A549 (cell line): ENCODE measurements around the gene ZNF628.

Experiments
- CEBPB ChIP-seq, 2 experiments: fragments of >200 bp in 1 of 2; sonication (Bioruptor Twin) in 1 of 2; formaldehyde crosslinking in 1 of 2; IDR thresholded peaks; 2 replicates each; pipeline ENCODE4 v1.6.1; 2012 to 2016
- CHD2 ChIP-seq: fragments of 150-350 bp; IDR thresholded peaks from 2 replicates; pipeline ENCODE4 v1.6.1; 2014; ENCODE audit warnings: low read length; ENCODE audit not compliant: partially characterized antibody
- JUNB ChIP-seq: fragments of >200 bp; sonication (Bioruptor Twin); formaldehyde crosslinking; IDR thresholded peaks from 2 replicates; pipeline ENCODE4 v1.6.1; 2016
- MAZ ChIP-seq: fragments of 150-350 bp; IDR thresholded peaks from 2 replicates; pipeline ENCODE4 v1.6.1; 2014; ENCODE audit warnings: antibody characterized with exemption, low read depth, low read length, borderline replicate concordance
- NFE2L2 ChIP-seq: fragments of 150-350 bp; conservative IDR thresholded peaks from 2 replicates; pipeline ENCODE4 v1.6.1; 2014; ENCODE audit warnings: low read length
- POLR2A ChIP-seq: IDR thresholded peaks from 2 replicates; pipeline ENCODE4 v1.6.1; 2012; ENCODE audit warnings: mild to moderate bottlenecking, low read length
- POLR2AphosphoS2 ChIP-seq: conservative IDR thresholded peaks from 2 replicates; pipeline ENCODE4 v1.6.1; 2012; ENCODE audit warnings: low read length, improper control_type of control experiment, inconsistent platforms
- RARB ChIP-seq: fragments of 250-450 bp; sonication (Bioruptor Pico); IDR thresholded peaks from 2 replicates; pipeline ENCODE4 v1.8.0; 2021; ENCODE audit warnings: mild to moderate bottlenecking, moderate library complexity
- SMC3 ChIP-seq: fragments of >200 bp; sonication (Bioruptor Twin); formaldehyde crosslinking; IDR thresholded peaks from 3 replicates; pipeline ENCODE4 v1.6.1; 2018; ENCODE audit warnings: inconsistent platforms
- SREBF2 ChIP-seq: fragments of 450-650 bp; IDR thresholded peaks from 2 replicates; pipeline ENCODE4 v1.6.1; 2014; ENCODE audit warnings: mild to moderate bottlenecking, moderate library complexity
- TF ChIP-seq, protein P1 (sequence below): IDR thresholded peaks from 2 replicates; pipeline ENCODE4 v1.6.1; 2012
- TF ChIP-seq, protein P2 (sequence below): fragments of >200 bp; sonication (Bioruptor Twin); formaldehyde crosslinking; IDR thresholded peaks from 3 replicates; pipeline ENCODE4 v1.5.1; 2016
- TF ChIP-seq, protein P3 (sequence below): fragments of 200-600 bp; sonication (generic); IDR thresholded peaks from 2 replicates; pipeline ENCODE4 v1.6.1; 2016; ENCODE audit warnings: antibody characterized with exemption, mild to moderate bottlenecking, moderate library complexity
- TF ChIP-seq, protein P4 (sequence below): fragments of 150-350 bp; IDR thresholded peaks from 2 replicates; pipeline ENCODE4 v1.6.1; 2014; ENCODE audit warnings: low read depth, mild to moderate bottlenecking, low read length

DNA sequence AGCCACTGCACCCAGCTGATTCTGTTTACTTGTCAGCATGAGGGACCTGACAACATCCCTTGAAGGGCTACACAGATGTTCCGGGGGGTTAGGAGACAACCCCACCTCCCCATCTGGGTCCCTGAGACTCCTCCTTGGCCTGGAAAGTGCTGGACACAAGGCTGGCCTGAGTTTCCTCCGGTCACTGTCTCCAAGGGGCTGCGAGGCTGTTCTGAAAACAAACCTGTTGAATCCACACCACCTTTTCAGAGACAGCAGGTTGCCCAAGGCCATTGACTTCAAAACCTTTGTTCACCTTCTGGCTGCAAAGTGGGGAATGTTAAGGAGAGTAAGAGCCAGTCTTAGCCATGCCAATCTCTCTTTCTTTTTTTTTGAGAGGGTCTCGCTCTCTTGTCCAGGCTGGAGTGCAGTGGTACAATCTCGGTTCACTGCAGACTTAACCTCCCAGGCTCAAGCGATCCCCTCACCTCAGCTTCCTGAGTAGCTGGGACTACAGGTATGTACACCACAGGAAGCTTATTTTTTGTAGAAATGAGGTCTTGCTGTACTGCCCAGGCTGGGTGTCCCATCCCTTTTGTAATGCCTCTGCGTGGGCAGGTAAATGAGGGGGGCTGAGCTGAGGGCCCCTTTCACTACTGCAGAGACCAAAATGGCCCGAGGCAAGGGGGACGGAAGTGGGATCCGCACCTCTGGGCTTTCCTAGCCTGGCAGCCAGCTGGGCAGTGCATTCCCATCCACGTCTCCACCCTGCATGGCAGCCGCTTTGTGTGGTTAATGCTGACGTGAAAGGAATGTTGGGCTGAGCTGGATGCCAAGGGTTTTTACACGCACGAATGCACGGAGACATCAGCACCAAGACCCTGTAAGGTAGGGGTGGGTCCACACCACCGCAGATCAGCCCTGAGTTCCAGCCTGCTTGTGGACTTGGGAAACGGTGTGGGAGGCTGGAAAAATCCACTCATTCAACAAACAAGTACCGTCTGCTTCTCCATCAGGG, 1.9 kb upstream of the ZNF628 start:
- TF ChIP-seq, protein P1, sequence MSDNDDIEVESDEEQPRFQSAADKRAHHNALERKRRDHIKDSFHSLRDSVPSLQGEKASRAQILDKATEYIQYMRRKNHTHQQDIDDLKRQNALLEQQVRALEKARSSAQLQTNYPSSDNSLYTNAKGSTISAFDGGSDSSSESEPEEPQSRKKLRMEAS, result no peak
- TF ChIP-seq NFE2L2, result no peak
- no peak for TF ChIP-seq SMC3
- TF ChIP-seq, protein P2, sequence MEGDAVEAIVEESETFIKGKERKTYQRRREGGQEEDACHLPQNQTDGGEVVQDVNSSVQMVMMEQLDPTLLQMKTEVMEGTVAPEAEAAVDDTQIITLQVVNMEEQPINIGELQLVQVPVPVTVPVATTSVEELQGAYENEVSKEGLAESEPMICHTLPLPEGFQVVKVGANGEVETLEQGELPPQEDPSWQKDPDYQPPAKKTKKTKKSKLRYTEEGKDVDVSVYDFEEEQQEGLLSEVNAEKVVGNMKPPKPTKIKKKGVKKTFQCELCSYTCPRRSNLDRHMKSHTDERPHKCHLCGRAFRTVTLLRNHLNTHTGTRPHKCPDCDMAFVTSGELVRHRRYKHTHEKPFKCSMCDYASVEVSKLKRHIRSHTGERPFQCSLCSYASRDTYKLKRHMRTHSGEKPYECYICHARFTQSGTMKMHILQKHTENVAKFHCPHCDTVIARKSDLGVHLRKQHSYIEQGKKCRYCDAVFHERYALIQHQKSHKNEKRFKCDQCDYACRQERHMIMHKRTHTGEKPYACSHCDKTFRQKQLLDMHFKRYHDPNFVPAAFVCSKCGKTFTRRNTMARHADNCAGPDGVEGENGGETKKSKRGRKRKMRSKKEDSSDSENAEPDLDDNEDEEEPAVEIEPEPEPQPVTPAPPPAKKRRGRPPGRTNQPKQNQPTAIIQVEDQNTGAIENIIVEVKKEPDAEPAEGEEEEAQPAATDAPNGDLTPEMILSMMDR, result no peak
- TF ChIP-seq CEBPB (IDR thresholded peaks at IDR 0.05), result no peak
- no peak for TF ChIP-seq CHD2
- TF ChIP-seq POLR2A, result no peak
- TF ChIP-seq POLR2AphosphoS2, result no peak
- TF ChIP-seq, protein P3, sequence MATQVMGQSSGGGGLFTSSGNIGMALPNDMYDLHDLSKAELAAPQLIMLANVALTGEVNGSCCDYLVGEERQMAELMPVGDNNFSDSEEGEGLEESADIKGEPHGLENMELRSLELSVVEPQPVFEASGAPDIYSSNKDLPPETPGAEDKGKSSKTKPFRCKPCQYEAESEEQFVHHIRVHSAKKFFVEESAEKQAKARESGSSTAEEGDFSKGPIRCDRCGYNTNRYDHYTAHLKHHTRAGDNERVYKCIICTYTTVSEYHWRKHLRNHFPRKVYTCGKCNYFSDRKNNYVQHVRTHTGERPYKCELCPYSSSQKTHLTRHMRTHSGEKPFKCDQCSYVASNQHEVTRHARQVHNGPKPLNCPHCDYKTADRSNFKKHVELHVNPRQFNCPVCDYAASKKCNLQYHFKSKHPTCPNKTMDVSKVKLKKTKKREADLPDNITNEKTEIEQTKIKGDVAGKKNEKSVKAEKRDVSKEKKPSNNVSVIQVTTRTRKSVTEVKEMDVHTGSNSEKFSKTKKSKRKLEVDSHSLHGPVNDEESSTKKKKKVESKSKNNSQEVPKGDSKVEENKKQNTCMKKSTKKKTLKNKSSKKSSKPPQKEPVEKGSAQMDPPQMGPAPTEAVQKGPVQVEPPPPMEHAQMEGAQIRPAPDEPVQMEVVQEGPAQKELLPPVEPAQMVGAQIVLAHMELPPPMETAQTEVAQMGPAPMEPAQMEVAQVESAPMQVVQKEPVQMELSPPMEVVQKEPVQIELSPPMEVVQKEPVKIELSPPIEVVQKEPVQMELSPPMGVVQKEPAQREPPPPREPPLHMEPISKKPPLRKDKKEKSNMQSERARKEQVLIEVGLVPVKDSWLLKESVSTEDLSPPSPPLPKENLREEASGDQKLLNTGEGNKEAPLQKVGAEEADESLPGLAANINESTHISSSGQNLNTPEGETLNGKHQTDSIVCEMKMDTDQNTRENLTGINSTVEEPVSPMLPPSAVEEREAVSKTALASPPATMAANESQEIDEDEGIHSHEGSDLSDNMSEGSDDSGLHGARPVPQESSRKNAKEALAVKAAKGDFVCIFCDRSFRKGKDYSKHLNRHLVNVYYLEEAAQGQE, result no peak
- TF ChIP-seq JUNB, result no peak
- no peak for TF ChIP-seq MAZ
- TF ChIP-seq RARB (CRISPR knock-in tag), result no peak
- no peak for TF ChIP-seq SREBF2
- TF ChIP-seq, protein P4, sequence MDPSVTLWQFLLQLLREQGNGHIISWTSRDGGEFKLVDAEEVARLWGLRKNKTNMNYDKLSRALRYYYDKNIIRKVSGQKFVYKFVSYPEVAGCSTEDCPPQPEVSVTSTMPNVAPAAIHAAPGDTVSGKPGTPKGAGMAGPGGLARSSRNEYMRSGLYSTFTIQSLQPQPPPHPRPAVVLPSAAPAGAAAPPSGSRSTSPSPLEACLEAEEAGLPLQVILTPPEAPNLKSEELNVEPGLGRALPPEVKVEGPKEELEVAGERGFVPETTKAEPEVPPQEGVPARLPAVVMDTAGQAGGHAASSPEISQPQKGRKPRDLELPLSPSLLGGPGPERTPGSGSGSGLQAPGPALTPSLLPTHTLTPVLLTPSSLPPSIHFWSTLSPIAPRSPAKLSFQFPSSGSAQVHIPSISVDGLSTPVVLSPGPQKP, result no peak
